Suprapubic skin (tissue), 4 donors: ENCODE data around the gene DNAH5. TPM values are rescaled to one million over a fixed set of nuclear protein-coding genes. Genes with fewer than 3 reads are reported as not detected.

ENCODE experiments used
- DNase-seq, 2 donors: peaks; one replicate each; pipeline ENCODE4 v3.0.0-alpha.2; 2019; ENCODE audit warnings: low spot score in 2 of 2
- H3K27ac ChIP-seq: fragments of 200-600 bp; sonication (generic); one replicate; pipeline ENCODE4 v1.5.1; 2019
- H3K27me3 ChIP-seq: fragments of 200-600 bp; sonication (generic); one replicate; pipeline ENCODE4 v1.5.1; 2019
- H3K36me3 ChIP-seq: fragments of 200-600 bp; sonication (generic); one replicate; pipeline ENCODE4 v1.5.1; 2019
- H3K4me1 ChIP-seq: fragments of 200-600 bp; sonication (generic); one replicate; pipeline ENCODE4 v1.5.1; 2019
- H3K4me3 ChIP-seq: fragments of 200-600 bp; sonication (generic); one replicate; pipeline ENCODE4 v1.5.1; 2019; ENCODE audit warnings: mild to moderate bottlenecking
- H3K9me3 ChIP-seq: fragments of 200-600 bp; sonication (generic); one replicate; pipeline ENCODE4 v1.5.1; 2019
- CTCF ChIP-seq, 2 donors: fragments of 200-600 bp in 1 of 2; fragments of 450-650 bp in 1 of 2; sonication (generic) in 1 of 2; IDR thresholded peaks; one replicate each; pipeline ENCODE4 v1.5.1; 2016 to 2019; ENCODE audit warnings: antibody characterized with exemption in 2 of 2, mild to moderate bottlenecking in 1 of 2, moderate library complexity in 1 of 2
- EP300 ChIP-seq: sonication (generic); formaldehyde crosslinking; IDR thresholded peaks from one replicate; pipeline ENCODE4 v1.6.1; 2017; ENCODE audit warnings: antibody characterized with exemption
- POLR2A ChIP-seq, 2 donors: fragments of 450-650 bp; IDR thresholded peaks; one replicate each; pipeline ENCODE4 v1.6.1; 2017; ENCODE audit warnings: antibody characterized with exemption in 2 of 2, mild to moderate bottlenecking in 2 of 2, moderate library complexity in 2 of 2
- POLR2AphosphoS5 ChIP-seq, 3 donors: sonication (generic); formaldehyde crosslinking; IDR thresholded peaks; one replicate each; pipeline ENCODE4 v1.6.1; 2017; ENCODE audit warnings: antibody characterized with exemption in 3 of 3
- WGBS: methylation state at CpG from one replicate; pipeline ENCODE4 v1.1.5; 2018; 5-methylcytosine and 5-hydroxymethylcytosine counted together
- total RNA-seq, 4 donors: library from RNA; depleted of rRNA; stranded (reverse); fragments of >200 nt; gene quantifications; one replicate each; pipeline ENCODE4 v1.1.0, GENCODE V29; 2016

The DNAH5 gene
- total RNA-seq, 4 donors from 2014 or later, result 0.13 to 0.56 (median 0.18) TPM

GRCh38 chr5:13946111-13946510 lies 1.6 kb upstream of the DNAH5 start:
- no peak for DNase-seq
- TF ChIP-seq POLR2AphosphoS5 (IDR thresholded peaks at IDR 0.05), result no peak
- TF ChIP-seq CTCF (IDR thresholded peaks at IDR 0.05), result no peak
- TF ChIP-seq EP300, result no peak
- no peak for TF ChIP-seq POLR2A (IDR thresholded peaks at IDR 0.05)
- no peaks in the 10 kb centered on the region for H3K36me3 ChIP-seq
- no peaks in the 10 kb centered on the region for H3K9me3 ChIP-seq
- 46% methylated on average over 8 of the region's 10 CpGs for WGBS
- H3K4me3 ChIP-seq, result no peak overlapping the region
- H3K27ac ChIP-seq, result no peak overlapping the region
- H3K27me3 ChIP-seq, result peaks cover 8% of the 10 kb centered on the region
- H3K4me1 ChIP-seq, result peaks cover 15% of the 10 kb centered on the region

- H3K36me3 ChIP-seq, result no peaks in the 10 kb centered on the region
- no peak overlapping the region for H3K4me3 ChIP-seq
- no peak overlapping the region for H3K27ac ChIP-seq
- H3K9me3 ChIP-seq, result no peaks in the 10 kb centered on the region
- DNase-seq, result no peak
- WGBS, result 51% methylated on average over 3 of the region's 3 CpGs
- TF ChIP-seq POLR2AphosphoS5 (IDR thresholded peaks at IDR 0.05) (no peak), POLR2A (IDR thresholded peaks at IDR 0.05) (no peak)
- H3K4me1 ChIP-seq, result peaks cover 15% of the 10 kb centered on the region
- peaks cover 5% of the 10 kb centered on the region for H3K27me3 ChIP-seq
Measured at GRCh38 chr5:13945271-13945670, 783 bp upstream of the DNAH5 start.

- WGBS, result 20% methylated on average over 1 of the region's 1 CpG
Measured at GRCh38 chr5:13943676-13944075, 812 bp downstream of the DNAH5 start.

GRCh38 chr5:13941468-13941867 lies 3.0 kb downstream of the DNAH5 start:
- WGBS, result 58% methylated on average over 3 of the region's 3 CpGs

More at GRCh38 chr5:13943676-13944075, 812 bp downstream of the DNAH5 start:
- Histone ChIP-seq H3K9me3 (no peaks in the 10 kb centered on the region), H3K4me1 (peaks cover 15% of the 10 kb centered on the region), H3K4me3 (no peak overlapping the region), H3K27me3 (no peaks in the 10 kb centered on the region), H3K27ac (no peak overlapping the region), H3K36me3 (no peaks in the 10 kb centered on the region)
- TF ChIP-seq POLR2A (IDR thresholded peaks at IDR 0.05), result no peak
- DNase-seq, result no peak

GRCh38 chr5:13939638-13940037 lies 4.8 kb downstream of the DNAH5 start:
- Histone ChIP-seq H3K27ac (no peak overlapping the region), H3K27me3 (no peaks in the 10 kb centered on the region), H3K4me1 (peaks cover 4% of the 10 kb centered on the region), H3K36me3 (no peaks in the 10 kb centered on the region), H3K4me3 (no peak overlapping the region), H3K9me3 (no peaks in the 10 kb centered on the region)
- DNase-seq, result no peak
- WGBS, result 71% methylated on average over 8 of the region's 8 CpGs
- TF ChIP-seq EP300 (no peak), CTCF (IDR thresholded peaks at IDR 0.05) (no peak), POLR2AphosphoS5 (IDR thresholded peaks at IDR 0.05) (no peak)

More at GRCh38 chr5:13941468-13941867, 3.0 kb downstream of the DNAH5 start:
- TF ChIP-seq POLR2AphosphoS5 (IDR thresholded peaks at IDR 0.05) (no peak), POLR2A (IDR thresholded peaks at IDR 0.05) (no peak), EP300 (no peak), CTCF (IDR thresholded peaks at IDR 0.05) (no peak)
- Histone ChIP-seq H3K36me3 (no peaks in the 10 kb centered on the region), H3K27me3 (no peaks in the 10 kb centered on the region), H3K4me3 (no peak overlapping the region), H3K4me1 (peaks cover 15% of the 10 kb centered on the region), H3K27ac (no peak overlapping the region), H3K9me3 (no peaks in the 10 kb centered on the region)
- no peak for DNase-seq

GRCh38 chr5:13934921-13935320 lies 9.6 kb downstream of the DNAH5 start:
- no peak overlapping the region for H3K4me3 ChIP-seq
- no peaks in the 10 kb centered on the region for H3K36me3 ChIP-seq
- no peaks in the 10 kb centered on the region for H3K27me3 ChIP-seq
- 33% methylated on average over 1 of the region's 1 CpG for whole genome bisulfite sequencing
- H3K27ac ChIP-seq, result no peak overlapping the region
- no peak for TF ChIP-seq EP300
- no peak for TF ChIP-seq CTCF (IDR thresholded peaks at IDR 0.05)
- TF ChIP-seq POLR2A (IDR thresholded peaks at IDR 0.05), result no peak
- no peak for TF ChIP-seq POLR2AphosphoS5 (IDR thresholded peaks at IDR 0.05)
- H3K9me3 ChIP-seq, result no peaks in the 10 kb centered on the region
- H3K4me1 ChIP-seq, result no peaks in the 10 kb centered on the region
- no peak for DNase-seq
